Measurements from ENCODE around the gene DNMBP.

The DNMBP gene

GRCh38 chr10:99977916-99978315 is 31.8 kb downstream of the DNMBP start:
- WGBS, 2 donors (ENCODE audit: extremely low coverage in 2 of 2, insufficient read length in 2 of 2, insufficient replicate concordance in 1 of 2), result no CpG with 5 or more reads among the region's 5 CpGs

GRCh38 chr10:99976886-99977665 is 32.7 kb downstream of the DNMBP start:
- H2BK12ac ChIP-seq (ENCODE audit: low read length), result no peak overlapping the region
- no peaks in the 10 kb centered on the region for H3K79me1 ChIP-seq (ENCODE audit: low read depth, low read length)
- no peak overlapping the region for H3K4ac ChIP-seq (ENCODE audit: low read length)
- DNase-seq (ENCODE audit: low spot score), result no peak
- no peak overlapping the region for H3K23ac ChIP-seq (ENCODE audit: low read depth, low read length, poor library complexity)
- H3K18ac ChIP-seq (ENCODE audit: low read length), result no peak overlapping the region
- no peak overlapping the region for H3K14ac ChIP-seq (ENCODE audit: low read length)
- no CpG with 5 or more reads among the region's 5 CpGs for WGBS, 2 donors (ENCODE audit: extremely low coverage in 2 of 2, insufficient read length in 2 of 2, insufficient replicate concordance in 1 of 2)
- H2AFZ ChIP-seq (ENCODE audit: low read length), result no peak overlapping the region
- H3K36me3 ChIP-seq (replicated peaks in 1 of 2; ENCODE audit: control insufficient read depth in 2 of 2, insufficient read depth in 2 of 2, low read length in 2 of 2), result peaks cover 0 to 4% of the 10 kb centered on the region in 2 donors
- H3K4me1 ChIP-seq (ENCODE audit: control insufficient read depth in 2 of 2, insufficient read depth in 1 of 2, low read depth in 1 of 2, low read length in 2 of 2), result peaks cover 3 to 4% of the 10 kb centered on the region in 2 donors
- no peak overlapping the region for H4K8ac ChIP-seq (ENCODE audit: low read depth, low read length)
- no peak overlapping the region for H2BK15ac ChIP-seq (ENCODE audit: low read length)
- H3K9ac ChIP-seq (ENCODE audit: low read depth, low read length, poor library complexity), result no peak overlapping the region
- no peaks in the 10 kb centered on the region for H3K27me3 ChIP-seq (ENCODE audit: control insufficient read depth in 3 of 3, insufficient read depth in 3 of 3, low read depth in 1 of 3, low read length in 3 of 3)
- H2BK5ac ChIP-seq (ENCODE audit: low read length), result no peak overlapping the region
- no peaks in the 10 kb centered on the region for H3K9me3 ChIP-seq (replicated peaks in 1 of 2; ENCODE audit: control insufficient read depth in 2 of 2, insufficient read depth in 1 of 2, low read depth in 1 of 2, low read length in 2 of 2)
- H4K91ac ChIP-seq (ENCODE audit: low read depth, low read length, poor library complexity), result no peak overlapping the region
- no peak overlapping the region for H3K4me3 ChIP-seq (ENCODE audit: low read length in 2 of 2)
- no peak overlapping the region for H3K27ac ChIP-seq (replicated peaks; ENCODE audit: low read length)
- no peak overlapping the region for H3K4me2 ChIP-seq (ENCODE audit: insufficient read depth, low read length, poor library complexity, severe bottlenecking)
- H2AK5ac ChIP-seq (ENCODE audit: low read depth, low read length), result no peak overlapping the region
- H2BK120ac ChIP-seq (ENCODE audit: low read depth, low read length), result no peak overlapping the region

More at GRCh38 chr10:99977916-99978315, 31.8 kb downstream of the DNMBP start:
- Histone ChIP-seq H3K9me3 (replicated peaks in 1 of 2; ENCODE audit: control insufficient read depth in 2 of 2, insufficient read depth in 1 of 2, low read depth in 1 of 2, low read length in 2 of 2) (no peaks in the 10 kb centered on the region), H3K4me2 (ENCODE audit: insufficient read depth, low read length, poor library complexity, severe bottlenecking) (no peak overlapping the region), H4K91ac (ENCODE audit: low read depth, low read length, poor library complexity) (no peak overlapping the region), H3K18ac (ENCODE audit: low read length) (no peak overlapping the region), H3K27ac (replicated peaks; ENCODE audit: low read length) (no peak overlapping the region), H3K79me1 (ENCODE audit: low read depth, low read length) (no peaks in the 10 kb centered on the region), H3K4me3 (ENCODE audit: low read length in 2 of 2) (no peak overlapping the region), H2BK120ac (ENCODE audit: low read depth, low read length) (no peak overlapping the region), H3K23ac (ENCODE audit: low read depth, low read length, poor library complexity) (no peak overlapping the region), H2AK5ac (ENCODE audit: low read depth, low read length) (no peak overlapping the region), H2AFZ (ENCODE audit: low read length) (no peak overlapping the region), H3K36me3 (replicated peaks in 1 of 2; ENCODE audit: control insufficient read depth in 2 of 2, insufficient read depth in 2 of 2, low read length in 2 of 2) (peaks cover 0 to 4% of the 10 kb centered on the region in 2 donors), H3K14ac (ENCODE audit: low read length) (no peak overlapping the region), H2BK15ac (ENCODE audit: low read length) (no peak overlapping the region), H3K4ac (ENCODE audit: low read length) (no peak overlapping the region), H4K8ac (ENCODE audit: low read depth, low read length) (no peak overlapping the region), H3K4me1 (ENCODE audit: control insufficient read depth in 2 of 2, insufficient read depth in 1 of 2, low read depth in 1 of 2, low read length in 2 of 2) (peaks cover 3 to 4% of the 10 kb centered on the region in 2 donors), H3K9ac (ENCODE audit: low read depth, low read length, poor library complexity) (no peak overlapping the region), H2BK12ac (ENCODE audit: low read length) (no peak overlapping the region), H2BK5ac (ENCODE audit: low read length) (no peak overlapping the region), H3K27me3 (ENCODE audit: control insufficient read depth in 3 of 3, insufficient read depth in 3 of 3, low read depth in 1 of 3, low read length in 3 of 3) (no peaks in the 10 kb centered on the region)
- no peak for DNase-seq (ENCODE audit: low spot score)

GRCh38 chr10:99975942-99976809 is 33.6 kb downstream of the DNMBP start:
- DNase-seq (ENCODE audit: low spot score), result no peak
- H2AFZ ChIP-seq (ENCODE audit: low read length), result no peak overlapping the region
- H3K27me3 ChIP-seq (ENCODE audit: control insufficient read depth in 3 of 3, insufficient read depth in 3 of 3, low read depth in 1 of 3, low read length in 3 of 3), result no peaks in the 10 kb centered on the region
- no peak overlapping the region for H3K23ac ChIP-seq (ENCODE audit: low read depth, low read length, poor library complexity)
- H3K4ac ChIP-seq (ENCODE audit: low read length), result no peak overlapping the region
- no peaks in the 10 kb centered on the region for H3K79me1 ChIP-seq (ENCODE audit: low read depth, low read length)
- no peak overlapping the region for H2BK5ac ChIP-seq (ENCODE audit: low read length)
- no peak overlapping the region for H3K4me2 ChIP-seq (ENCODE audit: insufficient read depth, low read length, poor library complexity, severe bottlenecking)
- H3K27ac ChIP-seq (replicated peaks; ENCODE audit: low read length), result no peak overlapping the region
- no peak overlapping the region for H3K18ac ChIP-seq (ENCODE audit: low read length)
- no peak overlapping the region for H3K14ac ChIP-seq (ENCODE audit: low read length)
- H3K9ac ChIP-seq (ENCODE audit: low read depth, low read length, poor library complexity), result no peak overlapping the region
- H2BK15ac ChIP-seq (ENCODE audit: low read length), result no peak overlapping the region
- H3K4me3 ChIP-seq (ENCODE audit: low read length in 2 of 2), result no peak overlapping the region
- peaks cover under 1 to 2% of the 10 kb centered on the region in 2 donors for H3K36me3 ChIP-seq (replicated peaks in 1 of 2; ENCODE audit: control insufficient read depth in 2 of 2, insufficient read depth in 2 of 2, low read length in 2 of 2)
- no peak overlapping the region for H2BK120ac ChIP-seq (ENCODE audit: low read depth, low read length)
- peaks cover 3 to 4% of the 10 kb centered on the region in 2 donors for H3K4me1 ChIP-seq (ENCODE audit: control insufficient read depth in 2 of 2, insufficient read depth in 1 of 2, low read depth in 1 of 2, low read length in 2 of 2)
- H2AK5ac ChIP-seq (ENCODE audit: low read depth, low read length), result no peak overlapping the region
- H4K91ac ChIP-seq (ENCODE audit: low read depth, low read length, poor library complexity), result no peak overlapping the region
- WGBS, 2 donors (ENCODE audit: extremely low coverage in 2 of 2, insufficient read length in 2 of 2, insufficient replicate concordance in 1 of 2), result no CpG with 5 or more reads among the region's 7 CpGs
- no peaks in the 10 kb centered on the region for H3K9me3 ChIP-seq (replicated peaks in 1 of 2; ENCODE audit: control insufficient read depth in 2 of 2, insufficient read depth in 1 of 2, low read depth in 1 of 2, low read length in 2 of 2)
- H2BK12ac ChIP-seq (ENCODE audit: low read length), result no peak overlapping the region
- H4K8ac ChIP-seq (ENCODE audit: low read depth, low read length), result no peak overlapping the region

All from neuronal stem cell (in vitro differentiated cells).